Panc1 (cell line): ENCODE data around the gene GALNT16.

Experiments used
- CTCF ChIP-seq: fragments of 450-650 bp; IDR thresholded peaks from 2 replicates; pipeline ENCODE4 v1.5.1; 2017; ENCODE audit warnings: mild to moderate bottlenecking
- POLR2AphosphoS5 ChIP-seq: IDR thresholded peaks from 2 replicates; pipeline ENCODE4 v1.6.1; 2012; ENCODE audit warnings: mild to moderate bottlenecking, low read depth, low read length, moderate library complexity
- REST ChIP-seq, 2 experiments: IDR thresholded peaks; 2 replicates each; pipeline ENCODE4 v1.6.1; 2011 to 2012; ENCODE audit warnings: low read depth in 2 of 2, control low read depth in 1 of 2, low read length in 1 of 2, mild to moderate bottlenecking in 1 of 2, moderate library complexity in 1 of 2; ENCODE audit not compliant: insufficient read depth in 1 of 2

GRCh38 chr14:69404478-69404877 is 144.5 kb downstream of the GALNT16 start:
- TF ChIP-seq CTCF (no peak), REST (IDR thresholded peaks at IDR 0.05; ENCODE audit: insufficient read depth in 1 of 2, low read depth in 2 of 2, low read length in 1 of 2) (no peak), POLR2AphosphoS5 (no peak)
